HG02759 (cell line): Measurements from ENCODE around the gene HMMR.
"Not testable (repeated sequence)": the region's sequence is repeated elsewhere in the genome, so short reads cannot be mapped to it uniquely, and the experiment has no call there.

Experiments used
- ATAC-seq: cut with Tn5 transposase; IDR thresholded peaks from one replicate; pipeline ENCODE4 v1.9.1; 2021; ENCODE audit warnings: mild to moderate bottlenecking, moderate library complexity; ENCODE audit not compliant: unreplicated experiment

Gene HMMR, protein sequence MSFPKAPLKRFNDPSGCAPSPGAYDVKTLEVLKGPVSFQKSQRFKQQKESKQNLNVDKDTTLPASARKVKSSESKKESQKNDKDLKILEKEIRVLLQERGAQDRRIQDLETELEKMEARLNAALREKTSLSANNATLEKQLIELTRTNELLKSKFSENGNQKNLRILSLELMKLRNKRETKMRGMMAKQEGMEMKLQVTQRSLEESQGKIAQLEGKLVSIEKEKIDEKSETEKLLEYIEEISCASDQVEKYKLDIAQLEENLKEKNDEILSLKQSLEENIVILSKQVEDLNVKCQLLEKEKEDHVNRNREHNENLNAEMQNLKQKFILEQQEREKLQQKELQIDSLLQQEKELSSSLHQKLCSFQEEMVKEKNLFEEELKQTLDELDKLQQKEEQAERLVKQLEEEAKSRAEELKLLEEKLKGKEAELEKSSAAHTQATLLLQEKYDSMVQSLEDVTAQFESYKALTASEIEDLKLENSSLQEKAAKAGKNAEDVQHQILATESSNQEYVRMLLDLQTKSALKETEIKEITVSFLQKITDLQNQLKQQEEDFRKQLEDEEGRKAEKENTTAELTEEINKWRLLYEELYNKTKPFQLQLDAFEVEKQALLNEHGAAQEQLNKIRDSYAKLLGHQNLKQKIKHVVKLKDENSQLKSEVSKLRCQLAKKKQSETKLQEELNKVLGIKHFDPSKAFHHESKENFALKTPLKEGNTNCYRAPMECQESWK

DNA sequence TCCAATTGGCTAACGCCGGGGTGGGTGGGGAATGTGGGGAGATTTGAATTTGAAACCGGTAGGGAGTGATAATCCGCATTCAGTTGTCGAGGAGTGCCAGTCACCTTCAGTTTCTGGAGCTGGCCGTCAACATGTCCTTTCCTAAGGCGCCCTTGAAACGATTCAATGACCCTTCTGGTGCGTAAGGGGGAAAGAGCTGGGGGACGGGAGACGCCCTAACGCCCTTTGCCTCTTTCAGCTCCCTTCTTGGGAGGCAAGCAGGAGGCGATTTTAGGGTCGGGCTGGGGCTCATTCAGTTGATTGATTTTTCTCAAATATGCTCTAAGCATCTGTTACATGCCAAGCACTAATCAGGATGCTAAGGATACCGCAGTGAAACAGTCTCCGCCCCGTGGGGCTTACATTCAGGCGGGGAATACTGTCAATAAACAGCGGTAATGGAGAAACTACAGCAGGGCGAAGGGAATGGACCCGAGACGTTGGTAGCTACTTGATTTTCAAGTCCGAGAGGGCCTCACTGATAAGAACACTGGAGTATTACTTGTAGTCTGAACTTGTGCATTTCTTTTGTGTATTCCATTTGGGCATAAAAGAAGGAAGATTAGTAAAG lies at the start of gene HMMR:
Gene HMMR (plus strand): TSS at position 71 of the 610 bp plus-strand sequence. CDS start 61 bp downstream, at position 132.
- peak; percentile 0 for ATAC-seq

DNA sequence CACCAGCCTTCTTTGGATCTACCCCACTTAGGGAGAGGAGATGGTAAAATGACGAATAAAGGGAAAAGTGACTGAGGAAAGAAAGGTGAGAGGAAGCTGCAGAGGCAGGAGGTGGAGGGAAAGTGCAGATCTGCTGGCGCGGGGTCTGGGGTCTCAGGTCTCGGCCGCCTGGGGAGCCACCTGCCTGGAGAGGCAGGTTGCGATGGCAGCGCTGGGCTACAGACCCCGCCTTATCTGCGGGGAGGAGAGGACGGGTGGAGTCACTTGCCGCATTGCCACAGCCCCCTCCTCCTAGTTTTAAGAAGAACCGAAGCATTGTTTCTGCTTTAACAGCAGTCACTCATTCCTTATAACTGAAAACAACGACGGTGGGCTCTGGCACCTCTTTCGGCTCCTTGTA lies 44.8 kb upstream of the HMMR start:
- ATAC-seq: not testable (repeated sequence)

DNA sequence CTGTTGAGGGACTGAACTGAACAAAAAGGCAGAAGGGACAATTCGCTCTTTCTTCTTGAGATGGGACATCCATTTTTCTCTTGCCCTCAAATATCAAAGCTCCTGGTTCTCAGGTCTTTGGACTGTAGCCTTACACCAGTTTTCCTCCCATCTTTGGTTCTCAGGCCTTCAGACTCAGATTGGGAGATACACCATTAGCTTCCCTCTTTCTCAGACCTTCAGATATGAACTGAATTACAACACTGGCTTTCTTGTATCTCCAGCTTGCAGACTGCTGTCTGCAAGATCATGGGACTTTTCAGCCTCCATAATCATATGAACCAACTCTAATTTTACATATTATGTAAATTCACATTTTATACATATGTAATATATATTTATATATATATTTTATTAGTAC lies 35.6 kb upstream of the HMMR start:
- no peak for ATAC-seq

DNA sequence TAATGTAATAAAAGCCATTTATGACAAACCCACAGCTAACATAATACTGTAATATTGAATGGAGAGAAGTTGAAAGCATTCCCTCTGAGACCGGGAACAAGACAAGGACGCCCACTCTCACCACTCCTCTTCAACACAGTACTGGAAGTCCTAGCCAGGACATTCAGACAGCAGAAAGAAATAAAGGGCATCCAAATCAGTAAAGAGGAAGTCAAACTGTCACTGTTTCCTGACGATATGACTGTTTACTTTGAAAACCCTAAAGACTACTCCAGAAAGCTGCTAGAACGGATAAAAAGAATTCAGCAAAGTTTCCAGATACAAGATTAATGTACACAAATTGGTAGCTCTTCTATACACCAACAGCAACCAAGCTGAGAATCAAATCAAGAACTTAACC lies 34.3 kb upstream of the HMMR start:
- ATAC-seq: not testable (repeated sequence)

DNA sequence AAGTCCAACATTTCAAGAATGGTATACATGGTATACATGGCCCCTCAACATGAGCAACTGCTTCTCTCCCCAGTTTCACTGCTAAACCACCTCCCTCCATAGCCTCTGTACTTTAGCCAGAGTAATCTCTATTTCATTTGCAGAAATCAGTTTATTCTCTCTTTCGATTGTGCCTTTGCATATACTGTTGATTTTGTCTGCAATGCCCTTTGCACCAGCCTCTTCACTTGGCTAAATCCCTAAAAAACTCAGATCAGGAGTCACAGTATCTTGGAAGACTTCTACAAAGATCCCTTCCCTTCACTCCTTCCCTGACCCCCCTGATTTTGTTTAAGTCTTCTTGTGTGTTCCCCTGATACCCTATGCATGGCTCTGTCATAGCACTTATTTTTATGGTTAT lies 27.9 kb upstream of the HMMR start:
- no peak for ATAC-seq

DNA sequence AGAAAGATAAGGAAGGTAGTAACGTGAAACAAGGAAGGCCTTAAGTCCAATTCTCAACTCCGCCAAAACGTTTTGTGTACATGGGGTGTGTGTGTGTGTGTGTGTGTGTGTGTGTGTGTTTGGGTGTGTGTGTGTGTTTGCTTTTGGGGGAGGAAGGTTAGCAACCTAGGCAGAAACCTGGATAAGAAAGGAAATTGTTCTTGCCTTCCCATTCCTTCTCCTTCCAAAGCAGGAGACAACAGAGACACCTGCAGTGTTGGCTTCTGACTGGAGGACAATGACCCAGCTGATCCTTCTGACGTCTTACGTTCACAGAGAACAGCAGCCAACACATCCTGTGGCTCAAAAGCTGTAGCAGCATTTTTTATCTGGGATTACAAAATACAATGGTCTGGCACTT lies 27.2 kb upstream of the HMMR start:
- ATAC-seq: no peak

DNA sequence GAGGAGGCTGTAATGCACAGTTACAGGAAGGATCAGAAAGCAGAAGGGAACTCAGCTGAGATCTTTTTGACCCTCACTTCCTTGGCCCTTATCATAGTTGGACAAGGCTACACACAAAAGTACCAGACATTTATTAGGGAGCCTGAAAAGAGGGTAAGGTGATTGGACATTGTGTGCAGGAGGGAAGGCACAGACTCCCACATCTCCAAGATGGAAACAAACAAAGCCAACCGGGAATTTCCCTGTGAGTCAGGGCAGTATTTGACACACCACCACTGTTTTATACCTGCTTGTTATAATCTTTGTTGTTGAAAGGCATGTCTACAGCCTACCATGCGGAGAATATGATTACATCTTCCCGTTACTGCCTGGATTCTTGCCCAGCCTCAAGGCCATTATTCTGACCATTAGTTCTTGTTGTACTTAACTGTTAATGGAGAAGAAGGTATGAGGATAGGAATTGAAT lies 26.0 kb upstream of the HMMR start:
- ATAC-seq: no peak

DNA sequence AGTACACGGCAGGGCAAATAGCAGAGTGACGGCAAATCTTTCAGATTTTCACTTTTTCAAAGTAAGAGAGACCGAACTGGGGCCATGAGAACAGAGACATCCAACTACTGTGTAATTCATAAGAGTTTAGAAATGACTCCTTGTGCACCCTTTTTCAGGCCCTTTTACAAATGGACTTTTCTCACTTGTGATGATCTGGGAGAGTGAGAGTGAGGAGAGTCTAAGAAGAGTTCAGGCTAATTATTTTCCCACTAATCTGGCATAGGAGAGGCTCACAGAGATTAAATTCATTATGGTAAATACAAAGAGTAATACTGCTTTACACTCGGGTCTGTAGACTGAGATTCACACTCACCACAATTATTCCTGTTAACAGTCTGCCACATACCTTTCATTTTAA lies 23.9 kb upstream of the HMMR start:
- no peak for ATAC-seq

DNA sequence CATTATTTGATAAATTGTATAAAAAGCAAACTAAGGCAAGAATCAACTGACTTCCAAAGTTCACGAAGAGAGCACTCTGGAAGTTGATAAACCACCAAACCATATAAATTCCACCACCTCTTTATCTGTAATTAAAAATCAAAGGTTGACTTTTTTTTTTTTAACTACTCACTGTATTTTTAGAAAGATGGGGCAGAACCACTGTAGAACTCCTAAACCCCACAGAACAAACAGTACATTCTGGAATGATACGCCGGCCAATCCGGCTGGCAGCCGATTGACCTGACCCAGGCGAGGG lies 23.5 kb upstream of the HMMR start:
- no peak for ATAC-seq

DNA sequence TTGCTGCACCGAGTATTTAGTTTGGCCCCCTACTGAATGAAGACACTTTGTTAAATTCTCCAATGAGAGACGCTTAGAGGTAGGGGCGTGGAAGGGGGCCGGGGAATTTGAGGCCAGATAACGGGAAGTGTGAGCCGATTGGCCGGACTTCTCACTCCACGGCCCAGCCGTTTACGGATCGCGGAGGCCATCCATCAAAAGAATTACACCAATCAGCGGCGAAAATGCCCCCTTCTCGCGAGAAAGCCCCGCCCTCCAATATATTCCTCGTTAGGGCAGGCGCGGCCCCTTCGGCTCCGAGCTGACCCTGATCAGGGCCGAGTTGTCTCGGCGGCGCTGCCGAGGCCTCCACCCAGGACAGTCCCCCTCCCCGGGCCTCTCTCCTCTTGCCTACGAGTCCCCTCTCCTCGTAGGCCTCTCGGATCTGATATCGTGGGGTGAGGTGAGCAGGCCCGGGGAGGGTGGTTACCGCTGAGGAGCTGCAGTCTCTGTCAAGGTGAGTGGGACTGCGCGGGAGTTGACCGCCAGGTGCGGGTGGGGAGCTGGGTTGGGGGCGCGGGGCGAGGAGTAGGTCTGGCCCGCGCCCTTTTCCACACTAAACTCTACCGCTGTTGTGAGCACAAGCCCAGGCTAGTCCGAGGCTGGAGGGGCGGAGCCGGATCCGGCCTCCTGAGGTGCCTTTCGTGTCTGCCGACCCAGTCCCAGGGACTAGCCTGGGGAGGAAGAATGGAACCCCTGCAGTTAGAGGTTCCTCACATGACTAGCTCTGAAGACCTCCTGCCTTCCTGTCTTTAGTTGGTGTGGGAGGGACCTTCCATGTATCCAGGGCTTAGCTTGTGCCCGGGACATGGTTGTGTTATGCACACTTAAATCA lies 22.9 kb upstream of the HMMR start, which contains the start of gene CCNG1:
Gene CCNG1 (plus strand): TSS at position 287 of the 874 bp plus-strand sequence. CDS start 1,662 bp downstream, outside the sequence.
- peak; percentile 94 for ATAC-seq

DNA sequence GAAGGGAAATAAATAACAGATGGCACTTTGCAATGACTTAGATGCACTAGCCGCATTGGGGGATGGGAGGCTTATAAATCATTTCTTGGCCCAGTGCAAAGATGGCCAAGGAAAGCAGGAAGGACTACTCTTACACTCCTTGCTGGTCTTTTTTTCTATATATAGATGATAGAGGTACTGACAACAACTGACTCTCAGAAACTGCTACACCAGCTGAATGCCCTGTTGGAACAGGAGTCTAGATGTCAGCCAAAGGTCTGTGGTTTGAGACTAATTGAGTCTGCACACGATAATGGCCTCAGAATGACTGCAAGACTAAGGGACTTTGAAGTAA lies 21.4 kb upstream of the HMMR start:
- peak; percentile 10 for ATAC-seq

DNA sequence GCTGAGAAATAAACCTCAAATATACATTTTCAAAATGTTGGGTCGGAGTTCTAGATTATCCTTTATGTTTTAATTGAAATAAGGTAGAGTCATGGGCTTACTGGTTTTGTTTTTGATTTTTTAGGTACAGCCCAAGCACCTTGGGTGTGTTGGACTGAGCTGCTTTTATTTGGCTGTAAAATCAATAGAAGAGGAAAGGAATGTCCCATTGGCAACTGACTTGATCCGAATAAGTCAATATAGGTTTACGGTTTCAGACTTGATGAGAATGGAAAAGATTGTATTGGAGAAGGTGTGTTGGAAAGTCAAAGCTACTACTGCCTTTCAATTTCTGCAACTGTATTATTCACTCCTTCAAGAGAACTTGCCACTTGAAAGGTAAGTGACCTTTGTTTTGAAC lies 19.5 kb upstream of the HMMR start:
- no peak for ATAC-seq

DNA sequence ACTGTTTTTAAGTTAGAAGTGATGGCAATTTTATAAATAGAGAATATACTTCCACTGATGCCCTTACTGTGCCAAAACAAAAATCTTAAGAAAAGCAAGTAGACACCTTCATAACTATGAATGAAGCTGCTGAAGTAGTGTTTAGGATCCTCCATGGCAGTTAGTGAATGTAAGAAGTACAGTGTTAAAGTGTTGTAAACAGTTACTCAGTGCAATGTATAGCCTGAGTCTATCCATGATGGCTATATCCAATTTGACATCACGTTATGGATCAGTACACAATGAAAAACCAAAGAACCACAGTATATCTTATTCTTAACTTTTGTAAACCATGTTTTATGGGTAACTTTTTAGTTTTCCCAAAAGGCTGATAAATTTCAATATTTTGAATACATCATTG lies 15.9 kb upstream of the HMMR start:
- no peak for ATAC-seq

DNA sequence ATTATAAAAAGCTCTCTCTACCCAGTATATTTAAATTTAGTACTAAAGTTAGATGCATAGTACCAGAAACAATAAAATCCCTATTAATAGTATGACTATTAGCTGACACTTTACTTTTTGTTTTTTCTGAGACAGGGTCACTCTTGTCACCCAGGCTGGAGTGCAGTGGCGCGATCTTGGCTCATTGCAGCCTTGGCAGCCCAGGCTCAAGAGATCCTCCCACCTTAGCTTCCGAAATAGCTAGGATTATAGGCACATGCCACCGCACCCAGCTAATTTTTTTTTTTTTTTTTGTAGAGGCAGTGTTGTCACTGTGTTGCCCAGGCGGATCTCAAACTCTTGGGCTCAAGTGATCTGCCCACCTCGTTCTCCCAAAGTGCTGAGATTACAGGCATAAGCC lies 15.1 kb upstream of the HMMR start:
- ATAC-seq: no peak

DNA sequence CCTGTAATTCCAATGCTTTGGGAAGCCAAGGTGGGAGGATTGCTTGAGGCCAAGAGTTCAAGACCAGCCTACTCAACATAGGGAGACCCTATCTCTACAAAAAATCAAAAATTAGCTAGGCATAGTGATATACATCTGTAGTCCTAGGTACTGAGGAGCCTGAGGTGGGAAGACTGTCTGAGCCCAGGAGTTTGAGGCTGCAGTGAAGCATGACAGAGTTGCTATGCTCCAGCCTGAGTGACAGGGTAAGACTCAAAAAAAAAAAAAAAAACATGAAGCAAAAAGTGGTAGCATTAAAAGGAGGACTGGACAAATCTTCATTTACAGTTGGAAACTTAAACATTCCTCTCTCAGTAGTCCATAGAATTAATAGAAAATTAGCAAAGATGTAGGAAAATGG lies 13.2 kb upstream of the HMMR start:
- ATAC-seq: no peak

DNA sequence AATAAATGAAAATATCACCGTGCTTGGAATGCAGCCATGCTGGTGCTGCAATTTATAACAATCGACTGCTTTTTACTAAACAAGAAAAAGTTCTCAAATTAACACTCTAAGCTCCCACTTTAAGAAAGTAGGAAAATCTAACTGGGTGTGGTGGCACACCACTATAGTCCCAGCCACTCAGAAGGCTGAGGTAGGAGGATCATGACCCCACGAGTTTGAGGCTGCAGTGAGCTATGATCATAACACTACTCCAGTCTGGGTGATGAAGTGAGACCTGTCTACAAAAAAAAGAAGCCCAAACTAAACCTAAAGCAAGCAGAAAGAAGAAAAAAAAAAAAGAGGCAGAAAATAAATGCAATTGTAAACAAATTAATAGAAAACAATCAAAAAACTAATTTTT lies 12.6 kb upstream of the HMMR start:
- no peak for ATAC-seq

DNA sequence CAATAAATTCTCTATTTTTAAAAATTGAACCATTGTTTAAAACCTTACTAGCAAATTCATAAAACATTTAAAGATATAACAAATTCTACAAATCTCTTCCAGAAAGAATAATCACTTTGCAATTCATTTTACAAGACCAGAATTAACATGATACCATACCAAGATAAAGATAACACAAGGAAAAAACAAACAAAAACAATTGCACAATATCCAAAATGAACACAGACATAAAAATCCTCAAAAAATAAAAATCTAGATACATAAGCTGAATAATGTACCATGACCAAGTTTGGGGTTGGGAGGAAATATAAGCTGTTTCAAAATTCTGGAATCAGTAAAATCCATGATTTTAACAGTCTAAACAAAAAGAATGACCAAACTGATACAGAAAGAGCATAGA lies 11.9 kb upstream of the HMMR start:
- ATAC-seq: no peak

DNA sequence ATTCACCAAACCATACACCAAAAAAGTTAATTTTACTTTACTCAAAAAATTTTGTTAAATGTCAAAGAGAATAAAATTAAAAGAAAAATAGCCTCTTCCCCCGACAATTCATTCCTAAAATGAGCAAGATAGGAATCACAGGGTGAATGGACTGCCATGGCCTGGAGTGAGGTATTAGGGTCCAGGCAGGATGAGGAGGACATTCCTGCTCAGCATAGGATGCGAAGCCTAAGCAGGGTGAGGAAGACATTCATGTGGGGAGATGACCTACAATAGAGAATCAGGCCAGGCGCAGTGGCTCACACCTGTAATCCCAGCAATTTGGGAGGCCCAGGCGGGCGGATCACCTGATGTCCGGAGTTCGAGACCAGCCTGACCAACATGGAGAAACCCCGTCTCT lies 8.9 kb upstream of the HMMR start:
- ATAC-seq: no peak

DNA sequence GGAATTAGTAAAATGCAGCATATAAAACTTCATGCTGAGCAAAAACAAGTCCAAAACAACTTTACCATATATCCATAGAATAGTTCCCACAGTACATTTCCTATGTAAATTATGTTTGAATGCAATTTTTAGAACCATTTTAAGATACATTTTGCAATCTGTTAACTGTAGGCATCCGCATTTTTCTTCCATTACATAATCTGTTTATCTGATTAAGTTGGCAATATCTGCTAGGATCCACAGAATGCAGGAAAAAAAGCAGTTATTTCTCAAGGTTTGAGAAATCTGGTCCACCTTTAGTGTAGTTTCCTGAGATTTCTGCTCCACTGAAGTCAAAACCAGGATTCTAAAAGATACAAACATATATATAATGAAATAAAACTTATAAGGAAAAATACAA lies 6.7 kb upstream of the HMMR start:
- ATAC-seq: no peak

DNA sequence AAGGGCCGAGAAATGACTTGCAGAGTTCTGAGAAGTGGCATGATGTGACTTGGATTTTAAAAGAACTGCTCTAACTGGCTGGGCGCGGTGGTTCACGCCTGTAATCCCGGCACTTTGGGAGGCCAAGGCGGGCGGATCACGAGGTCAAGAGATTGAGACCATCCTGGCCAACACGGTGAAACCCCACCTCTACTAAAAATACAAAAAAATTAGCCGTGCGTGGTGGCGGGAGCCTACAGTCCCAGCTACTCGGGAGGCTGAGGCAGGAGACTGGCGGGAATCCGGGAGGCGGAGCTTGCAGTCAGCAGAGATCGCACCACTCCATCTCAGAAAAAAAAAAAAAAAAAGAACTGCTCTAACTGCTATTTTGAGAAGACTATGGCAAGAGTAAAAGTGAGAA lies 5.0 kb upstream of the HMMR start:
- ATAC-seq: not testable (repeated sequence)

DNA sequence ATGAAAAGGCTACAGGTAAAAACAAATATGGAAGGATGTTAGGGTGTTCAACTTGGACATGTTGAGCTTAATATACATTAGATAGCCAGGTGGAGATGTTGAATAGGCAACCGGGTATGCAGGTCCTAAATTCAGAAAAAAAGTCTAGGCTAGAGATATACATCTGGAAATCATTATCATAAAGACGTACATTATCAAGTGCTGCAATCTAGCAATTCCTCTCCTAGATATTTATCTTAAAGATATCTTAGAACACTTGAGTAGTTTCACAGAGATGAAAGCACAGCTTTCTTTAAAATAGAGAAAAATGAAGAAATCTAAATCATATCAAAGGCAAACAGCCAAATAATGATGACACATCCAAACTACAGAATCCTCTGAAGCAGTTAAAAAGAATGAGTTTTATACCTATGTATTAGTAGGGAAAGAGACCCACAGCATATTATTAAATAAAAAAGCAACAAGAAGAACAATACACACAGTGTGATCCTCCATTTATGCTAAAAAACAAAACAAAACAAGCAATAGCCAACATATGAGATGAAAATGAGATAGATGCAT lies 4.3 kb upstream of the HMMR start:
- no peak for ATAC-seq
